Cardiac muscle cell (in vitro differentiated cells and primary cell): ENCODE data around the gene CBX7. TPM values are rescaled to one million over a fixed set of nuclear protein-coding genes. Genes with fewer than 3 reads are reported as not detected.

Source experiments
- DNase-seq, 2 donors: peaks; one replicate each; pipeline versions ENCODE4 v3.0.0 to v3.0.0-alpha.2; 2010 to 2017; ENCODE audit warnings: low read depth in 1 of 2, low spot score in 1 of 2
- H3K27ac ChIP-seq: fragments of 200-600 bp; sonication (generic); 2 replicates; pipeline ENCODE4 v1.5.1; 2016
- H3K27me3 ChIP-seq: fragments of 200-600 bp; sonication (generic); 2 replicates; pipeline ENCODE4 v1.6.0; 2016; ENCODE audit warnings: control low read depth
- H3K36me3 ChIP-seq: fragments of 200-600 bp; sonication (generic); 2 replicates; pipeline ENCODE4 v1.5.1; 2016; ENCODE audit warnings: control low read depth
- H3K4me1 ChIP-seq: fragments of 200-600 bp; sonication (generic); 2 replicates; pipeline ENCODE4 v1.8.1; 2017; ENCODE audit warnings: low read depth, mild to moderate bottlenecking, mixed run types
- H3K4me3 ChIP-seq: fragments of 200-600 bp; sonication (generic); 2 replicates; pipeline ENCODE4 v1.5.1; 2016; ENCODE audit warnings: mild to moderate bottlenecking
- H3K9me3 ChIP-seq: fragments of 200-600 bp; sonication (generic); 2 replicates; pipeline ENCODE4 v1.5.1; 2017; ENCODE audit warnings: low read depth, mild to moderate bottlenecking, control low read depth
- CTCF ChIP-seq: IDR thresholded peaks from 2 replicates; pipeline ENCODE4 v1.5.1; 2012; ENCODE audit warnings: low read depth, mild to moderate bottlenecking, low read length
- polyA plus RNA-seq: library from polyadenylated mRNA; unstranded; fragments of >200 nt; fragmentation: Nextera tagmentation; extraction: Ambion mirVana; gene quantifications from 2 replicates; pipeline ENCODE4 v1.2.1, GENCODE V29; 2016
- total RNA-seq: library from RNA; depleted of rRNA; stranded (reverse); fragments of >200 nt; gene quantifications from 2 replicates; pipeline ENCODE4 v1.2.3, GENCODE V29; 2016

The CBX7 gene
- total and polyA plus RNA-seq, 2 experiments from 2014 or later, result 10.2 to 31.3 TPM

- peaks cover 18% of the 10 kb centered on the region for H3K4me1 ChIP-seq
- TF ChIP-seq CTCF, result no peak
Measured at GRCh38 chr22:39129081-39129480, 23.4 kb downstream of the CBX7 start.

GRCh38 chr22:39128508-39128907 lies 24.0 kb downstream of the CBX7 start:
- Histone ChIP-seq H3K9me3 (no peaks in the 10 kb centered on the region), H3K27ac (no peak overlapping the region), H3K4me1 (peaks cover 20% of the 10 kb centered on the region), H3K4me3 (no peak overlapping the region), H3K36me3 (no peaks in the 10 kb centered on the region), H3K27me3 (no peaks in the 10 kb centered on the region)
- TF ChIP-seq CTCF, result no peak
- no peak for DNase-seq

More at GRCh38 chr22:39129081-39129480, 23.4 kb downstream of the CBX7 start:
- Histone ChIP-seq H3K27ac (no peak overlapping the region), H3K36me3 (no peaks in the 10 kb centered on the region), H3K4me3 (no peak overlapping the region), H3K9me3 (no peaks in the 10 kb centered on the region), H3K27me3 (no peaks in the 10 kb centered on the region)
- DNase-seq, result no peak

- DNase-seq, result no peak
- no peaks in the 10 kb centered on the region for H3K27me3 ChIP-seq
- no peak for TF ChIP-seq CTCF
Measured at GRCh38 chr22:39125622-39126021, 26.9 kb downstream of the CBX7 start.

GRCh38 chr22:39123751-39124581 lies 28.5 kb downstream of the CBX7 start:
- H3K27me3 ChIP-seq, result no peaks in the 10 kb centered on the region
- H3K36me3 ChIP-seq, result no peaks in the 10 kb centered on the region
- no peak for TF ChIP-seq CTCF
- no peak overlapping the region for H3K27ac ChIP-seq
- no peak overlapping the region for H3K4me3 ChIP-seq
- H3K4me1 ChIP-seq, result peaks cover 6% of the 10 kb centered on the region
- DNase-seq, result peak in 1 of 2 donors; percentile 52
- H3K9me3 ChIP-seq, result no peaks in the 10 kb centered on the region

More at GRCh38 chr22:39125622-39126021, 26.9 kb downstream of the CBX7 start:
- Histone ChIP-seq H3K27ac (no peak overlapping the region), H3K9me3 (no peaks in the 10 kb centered on the region), H3K36me3 (no peaks in the 10 kb centered on the region), H3K4me3 (no peak overlapping the region), H3K4me1 (peaks cover 12% of the 10 kb centered on the region)

- Histone ChIP-seq H3K36me3 (no peaks in the 10 kb centered on the region), H3K4me3 (no peak overlapping the region), H3K4me1 (peaks cover 6% of the 10 kb centered on the region), H3K9me3 (no peaks in the 10 kb centered on the region), H3K27me3 (no peaks in the 10 kb centered on the region), H3K27ac (no peak overlapping the region)
- no peak for DNase-seq
- no peak for TF ChIP-seq CTCF
Measured at GRCh38 chr22:39122772-39123470, 29.6 kb downstream of the CBX7 start.
